Skeletal muscle cell (primary cell): ENCODE measurements around the gene ZNF107.
A peak's percentile ranks its signal among the peaks of the same experiment; 100 is the strongest.

ENCODE experiments used
- DNase-seq: peaks from one replicate; pipeline ENCODE4 v3.0.0-alpha.2; 2010; ENCODE audit warnings: low read depth
- H3K4me3 ChIP-seq: 2 replicates; pipeline ENCODE4 v1.5.1; 2011; ENCODE audit warnings: low read depth, mild to moderate bottlenecking, control low read depth, low read length, moderate library complexity

The ZNF107 gene

DNA sequence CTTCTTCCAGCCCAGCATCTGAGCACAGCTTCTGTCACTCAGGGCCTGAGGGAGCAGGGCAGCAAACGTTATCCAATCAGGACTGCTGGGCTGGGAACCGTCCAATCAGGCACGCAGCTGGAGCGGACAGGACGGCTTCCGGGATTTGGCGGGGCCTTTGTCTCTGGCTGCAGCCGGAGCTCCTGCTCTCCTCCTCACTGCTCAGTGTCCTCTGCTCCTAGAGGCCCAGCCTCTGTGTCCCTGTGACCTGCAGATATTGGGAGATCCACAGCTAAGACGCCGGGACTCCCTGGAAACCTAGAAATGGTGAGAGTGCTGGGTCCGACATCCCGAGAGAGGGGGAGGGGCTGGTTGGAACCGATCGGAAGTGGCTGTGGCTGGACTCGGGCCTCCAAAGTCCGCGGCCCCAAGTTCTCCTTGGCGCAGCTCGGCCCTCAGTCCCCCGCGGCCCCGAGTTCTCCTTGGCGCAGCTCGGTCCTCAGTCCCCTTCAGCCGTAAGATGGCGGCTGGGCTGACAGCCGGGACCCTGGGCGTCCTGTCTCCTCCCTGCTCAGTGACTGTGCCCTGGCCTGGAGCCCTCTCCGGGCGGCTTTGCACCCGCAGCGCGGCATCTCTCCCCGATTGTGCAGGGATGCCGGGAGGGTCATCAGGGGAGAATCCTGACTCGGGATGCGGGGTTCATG is at the start of gene ZNF107:
Gene ZNF107 (plus strand): TSS at position 154 of the 683 bp plus-strand sequence. CDS start 150 bp downstream, at position 304.
- DNase-seq, result peak; percentile 80
- H3K4me3 ChIP-seq, result peak within 1 kb of the TSS; percentile 84

DNA sequence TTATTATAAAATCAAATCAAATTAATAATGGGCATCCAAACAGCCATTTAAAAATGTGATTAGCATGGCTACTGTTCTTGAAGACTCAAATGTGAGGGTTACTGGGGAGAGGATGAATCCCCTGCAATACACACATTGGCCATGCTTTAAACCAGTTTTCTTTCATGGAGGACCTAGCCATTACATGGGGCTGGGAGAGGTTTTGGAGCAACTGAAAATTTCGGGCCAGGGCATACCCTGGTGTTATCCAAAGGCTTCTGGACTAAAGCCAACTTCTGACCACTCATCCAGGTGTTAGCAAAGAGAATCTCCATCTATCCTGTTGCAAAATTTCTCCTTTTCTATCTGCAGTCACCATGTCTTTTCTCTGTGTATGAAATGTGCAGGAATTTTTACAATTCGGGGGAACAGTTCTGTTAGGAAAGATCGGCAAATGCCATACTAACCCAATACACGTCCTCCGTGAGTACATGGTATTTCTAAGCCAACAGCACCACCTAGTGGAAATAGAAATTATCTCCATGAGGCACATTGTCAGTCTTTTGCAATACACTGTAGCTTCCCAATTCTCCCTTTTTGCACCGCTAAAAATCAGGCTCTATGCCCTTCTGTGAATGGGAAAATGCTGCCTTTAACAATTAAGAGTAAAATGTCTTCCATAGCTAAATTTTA is 47.0 kb upstream of the ZNF107 start:
- no peak overlapping the region for H3K4me3 ChIP-seq
- peak; percentile 5 for DNase-seq

DNA sequence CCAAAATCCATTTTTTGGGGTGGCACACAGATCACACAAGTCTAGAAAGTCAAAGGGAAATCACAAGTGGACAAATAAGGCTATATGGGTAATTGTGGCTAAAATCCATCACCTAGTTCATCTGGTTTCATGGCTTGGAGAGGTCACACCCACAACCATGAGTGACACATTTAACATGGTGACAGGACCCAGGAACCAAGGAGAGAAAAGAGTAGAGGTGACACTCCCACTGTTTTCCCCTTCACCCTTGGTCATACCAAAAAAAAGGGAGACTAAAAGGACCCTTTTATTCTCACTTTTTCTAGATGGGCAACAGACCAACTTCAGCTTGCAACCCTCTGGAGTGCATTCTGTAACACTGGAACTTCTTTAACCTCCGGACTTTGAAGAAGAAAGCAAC is 46.2 kb upstream of the ZNF107 start:
- no peak for DNase-seq
- no peak overlapping the region for H3K4me3 ChIP-seq

DNA sequence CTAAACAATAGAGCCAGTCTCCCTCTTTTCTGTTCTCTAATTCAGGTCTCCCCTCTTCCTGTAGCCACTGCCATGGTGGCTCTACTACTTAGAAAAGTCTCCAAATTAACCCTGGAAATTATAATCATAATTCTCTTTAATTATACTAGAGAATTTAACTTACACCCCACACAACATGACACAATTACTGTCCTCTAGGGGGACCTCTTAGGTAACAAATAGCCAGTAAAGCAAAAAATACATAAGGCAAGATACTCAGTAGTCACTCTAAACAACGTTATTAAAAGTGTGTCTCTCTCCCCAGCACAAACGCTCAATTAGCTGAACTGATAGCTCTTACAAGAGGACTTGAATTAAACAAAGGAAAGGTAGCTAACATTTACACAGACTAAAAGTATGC is 44.3 kb upstream of the ZNF107 start:
- H3K4me3 ChIP-seq, result no peak overlapping the region
- DNase-seq, result no peak

DNA sequence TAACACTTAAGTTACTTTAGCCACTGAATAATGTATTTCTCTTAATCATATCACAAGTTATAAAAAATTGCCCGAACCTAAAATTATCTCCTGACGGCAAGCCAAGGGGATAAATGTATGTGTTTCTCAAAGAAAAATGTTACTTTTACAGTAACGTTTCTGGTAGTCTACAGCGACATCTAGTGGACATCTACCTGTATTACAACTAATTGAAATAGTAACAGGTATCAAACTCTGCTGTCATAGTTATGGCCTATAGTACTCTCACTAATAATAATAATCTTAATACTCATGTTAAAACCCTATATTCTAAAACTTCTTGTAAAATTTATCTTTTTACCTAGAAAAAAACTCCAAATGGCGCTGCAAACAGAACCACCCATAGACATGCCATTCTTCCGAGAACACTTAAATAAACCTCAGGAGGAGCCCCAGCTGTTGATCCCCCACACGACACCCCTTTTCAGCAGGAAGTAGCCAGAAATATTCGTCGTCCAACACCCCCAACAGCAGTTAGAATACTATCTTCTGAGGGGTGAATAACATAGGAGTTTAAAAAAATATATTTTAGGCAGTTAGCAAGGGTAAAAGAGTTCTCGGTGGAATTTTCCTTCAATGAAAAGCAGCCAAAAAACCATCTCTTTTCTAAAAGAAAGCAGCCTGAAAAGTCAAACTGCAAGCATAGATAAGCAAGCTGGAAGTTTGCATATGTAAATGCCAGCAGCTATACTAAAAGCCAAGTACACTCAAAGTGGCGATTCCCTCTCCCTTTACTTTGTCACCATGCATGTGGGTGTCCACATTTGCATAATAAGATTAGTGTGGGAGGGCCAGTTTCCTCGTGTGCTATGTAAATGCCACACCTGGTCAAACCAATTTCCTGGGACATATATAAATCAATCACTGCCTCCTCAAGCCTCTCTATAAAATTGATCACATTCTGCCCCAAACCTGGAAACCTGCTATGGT is 40.5 kb upstream of the ZNF107 start:
- no peak for DNase-seq
- H3K4me3 ChIP-seq, result no peak overlapping the region

DNA sequence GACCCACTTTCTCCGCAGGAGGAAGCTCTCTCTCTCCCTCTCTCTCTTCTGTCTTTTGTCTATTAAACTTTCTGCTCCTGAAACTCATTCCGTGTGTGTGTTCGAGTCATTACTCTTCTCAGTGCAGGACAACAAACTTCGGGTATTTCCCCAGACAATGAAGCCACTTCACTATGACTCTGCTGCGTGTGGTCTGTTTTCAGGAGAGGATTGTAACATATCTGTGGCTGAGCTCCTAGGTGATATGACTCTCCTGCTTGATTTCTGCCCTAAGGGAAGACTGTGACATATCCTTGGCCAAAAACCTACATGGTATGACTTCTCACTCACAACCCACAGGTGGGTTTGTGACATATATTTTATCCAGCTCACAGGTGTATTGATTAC is 39.9 kb upstream of the ZNF107 start:
- H3K4me3 ChIP-seq, result no peak overlapping the region
- DNase-seq, result no peak

DNA sequence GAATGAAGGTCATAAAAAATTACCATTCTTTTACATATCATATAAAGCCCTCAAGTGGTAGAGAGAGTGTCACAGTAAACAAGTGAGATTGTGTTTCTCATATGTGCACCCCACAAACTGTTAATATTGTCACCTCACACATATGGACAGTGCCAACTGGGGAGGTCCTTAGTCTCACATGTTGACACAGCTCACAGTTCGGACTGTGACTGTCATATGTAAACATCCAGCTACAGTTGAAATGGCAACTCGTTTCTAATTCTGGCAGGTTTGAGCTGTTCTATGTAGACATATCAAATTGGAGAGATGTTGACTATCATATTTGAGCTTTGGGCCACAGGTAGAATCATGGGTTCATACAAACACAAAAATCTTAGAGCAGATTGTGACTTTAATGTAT is 39.4 kb upstream of the ZNF107 start:
- no peak overlapping the region for H3K4me3 ChIP-seq
- DNase-seq, result no peak

DNA sequence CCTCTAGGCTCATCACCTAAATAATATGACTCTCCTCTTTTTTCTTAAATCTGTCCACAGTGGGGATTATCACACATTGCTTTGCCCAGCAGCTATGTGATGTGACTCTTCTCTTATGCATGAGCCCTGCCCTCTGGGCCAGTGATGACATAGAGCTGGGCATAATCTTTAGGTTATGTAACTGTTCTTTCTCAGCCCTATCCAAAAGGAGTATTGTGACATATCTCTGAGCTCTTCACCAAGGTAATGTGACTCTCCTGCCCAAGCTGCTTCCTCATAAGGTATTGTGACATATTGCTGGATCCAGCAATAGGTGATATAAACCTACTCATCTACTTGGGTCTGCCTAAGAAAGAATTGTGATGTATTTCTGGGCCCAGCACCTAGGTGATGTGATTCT is 37.7 kb upstream of the ZNF107 start:
- H3K4me3 ChIP-seq, result no peak overlapping the region
- DNase-seq, result no peak

DNA sequence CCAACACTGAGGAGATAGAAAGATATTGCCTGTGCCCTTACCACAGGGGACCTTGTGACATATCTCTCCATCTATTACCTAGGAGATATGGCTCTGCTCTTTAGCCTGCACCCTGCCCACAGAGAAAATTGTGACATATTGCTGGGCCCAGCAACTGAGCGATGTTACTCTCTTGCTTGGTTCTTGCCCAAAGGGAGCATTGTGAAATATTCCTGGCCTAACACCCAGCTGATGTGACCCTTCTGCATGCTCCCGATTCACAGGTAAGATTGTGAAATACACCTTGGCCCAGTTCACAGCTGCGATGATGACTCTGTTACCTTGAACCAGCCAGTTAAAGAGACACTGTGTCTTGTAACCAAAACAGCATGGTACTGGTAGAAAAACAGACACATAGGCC is 37.2 kb upstream of the ZNF107 start:
- no peak overlapping the region for H3K4me3 ChIP-seq
- DNase-seq, result no peak

DNA sequence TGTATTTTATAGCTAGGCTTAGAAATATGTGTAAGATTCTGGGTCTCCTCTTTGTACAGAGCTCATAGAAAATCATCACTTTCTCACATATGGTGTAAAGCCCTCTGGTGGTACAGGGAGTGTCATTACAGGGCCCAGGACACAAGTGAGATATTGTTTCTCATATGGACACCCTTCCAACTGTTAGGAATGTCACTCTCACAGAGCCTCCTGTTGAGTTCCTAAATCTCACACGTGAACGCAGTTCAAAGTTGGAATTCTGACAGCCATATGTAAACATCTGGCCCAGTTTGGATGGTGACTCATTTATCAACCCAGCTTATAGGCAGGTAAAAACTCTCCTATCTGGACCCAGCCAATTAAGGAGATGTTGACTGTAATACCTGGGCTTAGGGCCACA is 35.4 kb upstream of the ZNF107 start:
- DNase-seq, result no peak
- H3K4me3 ChIP-seq, result no peak overlapping the region

DNA sequence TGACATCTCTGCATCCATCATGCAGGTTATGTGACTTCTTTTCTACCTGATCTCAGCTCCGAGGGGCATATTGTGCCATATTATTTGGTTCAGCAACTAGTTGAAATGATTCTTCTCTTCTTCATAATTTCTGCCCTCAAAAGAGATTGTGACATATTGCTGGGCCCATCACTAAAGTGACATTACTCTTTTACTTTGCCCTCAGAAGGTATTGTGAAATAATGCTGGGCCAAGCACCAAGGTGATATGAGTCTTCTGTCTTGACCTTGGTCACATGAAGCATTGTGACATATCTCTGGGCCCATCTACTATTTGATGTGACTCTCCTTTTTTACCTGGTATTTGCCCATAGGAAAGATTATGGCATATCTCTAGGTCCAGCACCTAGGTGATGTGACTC is 33.9 kb upstream of the ZNF107 start:
- no peak overlapping the region for H3K4me3 ChIP-seq
- no peak for DNase-seq

DNA sequence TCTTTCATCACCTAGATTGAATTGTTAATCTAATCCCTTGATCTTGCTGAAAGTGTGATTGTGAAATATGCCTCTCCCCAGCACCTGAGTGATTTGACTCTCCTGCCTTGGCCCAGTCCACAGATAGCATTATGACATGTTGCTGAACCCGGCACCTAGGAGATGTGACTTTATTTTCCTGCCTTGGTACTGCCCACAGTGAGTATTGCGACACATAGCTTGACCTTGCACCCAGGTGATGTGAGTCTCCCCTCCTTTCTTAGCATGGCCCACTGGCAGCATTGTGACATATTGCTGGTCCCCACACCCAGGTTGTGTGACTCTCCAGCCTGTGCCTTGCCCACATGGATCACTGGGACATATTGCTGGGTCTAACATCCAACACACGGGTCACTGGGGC is 32.5 kb upstream of the ZNF107 start:
- H3K4me3 ChIP-seq, result no peak overlapping the region
- no peak for DNase-seq

DNA sequence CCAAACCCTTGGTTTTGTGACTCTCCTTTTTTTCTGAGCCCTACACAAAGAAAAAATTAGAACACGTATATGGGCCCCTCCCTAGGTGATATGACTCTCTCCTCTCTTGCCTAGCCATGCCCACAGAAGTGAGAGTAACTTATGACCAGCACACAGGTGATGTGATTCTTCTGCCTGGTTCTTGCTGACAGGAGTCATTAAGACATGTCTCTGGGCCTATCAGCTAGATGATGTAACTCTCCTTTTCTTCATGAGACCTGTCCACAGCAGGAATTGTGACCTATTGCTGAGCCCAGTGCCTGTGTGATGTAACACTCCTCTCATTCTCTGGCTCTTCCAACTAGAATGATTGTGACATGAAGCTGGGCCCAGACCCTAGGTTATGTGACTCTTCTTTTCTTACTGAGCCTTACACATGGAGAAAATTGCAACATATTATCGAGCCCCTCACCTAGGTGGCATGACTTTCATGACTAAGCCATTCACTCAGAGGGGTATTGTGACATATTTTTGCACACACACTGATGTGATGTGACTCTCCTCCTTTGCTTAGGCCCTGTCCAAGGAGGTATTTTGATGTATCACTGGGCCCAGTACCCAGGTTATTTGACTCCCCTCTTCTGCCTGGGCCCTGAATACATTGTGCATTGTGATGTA is 31.4 kb upstream of the ZNF107 start:
- H3K4me3 ChIP-seq, result no peak overlapping the region
- no peak for DNase-seq

DNA sequence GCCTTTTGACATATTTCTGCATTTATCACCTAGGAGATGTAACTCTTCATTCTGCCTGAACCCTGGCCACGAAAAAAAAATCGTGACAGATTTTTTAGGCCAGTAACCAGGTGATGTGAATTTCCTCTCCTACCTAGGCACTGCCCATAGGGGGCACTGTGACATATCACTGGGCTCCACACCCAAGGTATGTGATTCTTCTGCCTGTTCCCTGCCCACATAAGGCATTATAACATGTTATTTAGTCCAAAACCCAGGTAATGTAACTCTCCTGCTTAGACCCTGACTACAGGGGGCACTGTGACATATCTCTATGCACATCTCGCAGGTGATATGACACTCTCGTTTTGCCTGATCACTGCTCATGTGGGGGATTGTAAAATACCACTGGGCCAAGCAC is 29.5 kb upstream of the ZNF107 start:
- no peak overlapping the region for H3K4me3 ChIP-seq
- no peak for DNase-seq

DNA sequence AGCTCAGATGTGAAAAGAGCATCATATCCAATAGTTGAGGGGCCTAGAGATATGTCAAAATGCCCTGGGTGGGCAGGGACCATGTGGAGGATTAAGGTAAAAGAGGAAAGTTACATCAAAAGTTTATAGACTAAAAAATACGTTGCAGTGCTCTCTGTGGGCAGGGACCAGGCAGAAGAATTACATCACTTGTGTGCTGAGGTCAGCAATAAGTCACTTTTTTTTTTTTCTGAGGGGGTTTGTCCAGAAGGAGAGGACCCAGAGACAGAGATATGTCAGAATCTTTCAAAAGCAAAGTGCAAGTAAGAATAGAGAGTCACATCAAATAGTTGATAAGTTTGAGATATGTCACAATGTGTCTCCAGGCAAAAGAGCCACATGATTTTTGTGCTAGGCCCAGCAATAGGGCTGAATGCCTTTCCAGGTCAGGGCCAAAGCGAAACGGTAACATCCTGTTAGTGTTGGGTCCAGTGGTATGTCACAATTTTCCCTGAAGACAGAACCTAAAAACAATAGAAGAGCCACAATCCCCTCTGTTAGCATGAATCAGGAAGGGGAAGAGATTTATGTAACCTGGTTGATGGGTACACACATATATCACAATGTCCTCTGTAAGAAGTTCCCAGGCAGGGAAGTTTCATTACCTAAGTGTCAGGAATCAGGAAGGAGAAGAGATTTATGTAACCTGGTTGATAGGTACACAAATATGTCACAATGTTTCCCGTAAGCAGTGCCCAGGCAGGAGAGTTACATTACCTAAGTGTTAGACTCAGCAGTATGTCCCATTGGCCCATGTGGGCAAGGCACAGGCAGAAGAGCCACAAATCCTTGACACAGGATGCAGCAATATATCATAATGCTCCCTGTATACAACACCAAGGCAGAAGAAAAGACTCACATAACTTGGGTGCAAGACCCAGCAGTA is 28.1 kb upstream of the ZNF107 start:
- no peak overlapping the region for H3K4me3 ChIP-seq
- DNase-seq, result no peak

DNA sequence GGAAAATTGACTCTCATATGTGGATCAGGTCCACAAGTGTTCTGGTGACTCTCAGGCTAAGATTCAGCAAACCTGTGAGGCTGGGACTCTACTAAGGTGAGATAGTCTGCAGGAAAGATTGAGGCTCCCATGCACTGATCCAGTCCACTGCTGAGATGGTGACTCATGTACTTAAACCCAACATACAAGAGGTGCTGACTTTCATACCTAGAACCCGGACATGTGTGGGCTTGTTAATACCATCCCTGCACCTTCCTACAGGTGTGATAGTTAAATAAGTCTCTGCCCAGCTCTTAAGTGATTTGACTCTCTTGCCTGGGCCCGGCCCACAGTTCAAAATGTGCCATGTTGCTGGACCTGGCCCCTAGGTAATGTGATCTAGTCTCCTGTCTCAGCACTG is 27.1 kb upstream of the ZNF107 start:
- no peak for DNase-seq
- no peak overlapping the region for H3K4me3 ChIP-seq

DNA sequence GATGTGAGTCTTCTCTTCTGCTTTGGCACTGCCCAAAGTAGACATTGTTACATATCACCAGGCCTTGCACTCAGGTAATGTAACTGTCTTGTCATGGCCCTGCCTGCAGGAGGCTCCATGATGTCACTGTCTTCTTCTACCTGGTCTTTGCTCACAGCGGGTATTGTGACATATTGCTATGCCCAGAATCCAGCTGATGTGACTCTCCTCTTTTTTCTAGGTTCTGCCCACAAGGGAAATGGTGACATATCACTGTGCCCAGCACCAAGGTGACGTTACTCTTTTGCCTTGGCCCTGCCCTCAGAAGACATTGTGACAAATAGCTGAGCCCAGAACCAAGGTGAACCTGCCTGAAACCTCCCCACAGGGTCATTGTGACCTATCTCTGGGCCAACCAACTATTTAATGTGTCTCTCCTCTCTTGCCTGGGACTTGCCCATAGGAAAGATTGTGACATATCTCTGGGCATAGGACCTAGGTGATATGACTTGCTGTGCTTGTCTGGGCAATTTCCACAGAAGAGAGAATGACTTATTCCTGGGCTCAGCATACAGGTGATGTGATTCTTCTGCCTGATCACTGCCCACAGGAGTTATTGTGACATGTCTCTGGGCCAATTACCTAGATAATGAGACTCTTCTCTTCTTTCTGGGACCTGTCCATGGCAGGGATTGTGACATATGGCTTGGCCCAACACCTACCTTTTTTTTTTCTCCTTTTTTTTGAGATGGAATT is 26.5 kb upstream of the ZNF107 start:
- DNase-seq, result no peak
- H3K4me3 ChIP-seq, result no peak overlapping the region

DNA sequence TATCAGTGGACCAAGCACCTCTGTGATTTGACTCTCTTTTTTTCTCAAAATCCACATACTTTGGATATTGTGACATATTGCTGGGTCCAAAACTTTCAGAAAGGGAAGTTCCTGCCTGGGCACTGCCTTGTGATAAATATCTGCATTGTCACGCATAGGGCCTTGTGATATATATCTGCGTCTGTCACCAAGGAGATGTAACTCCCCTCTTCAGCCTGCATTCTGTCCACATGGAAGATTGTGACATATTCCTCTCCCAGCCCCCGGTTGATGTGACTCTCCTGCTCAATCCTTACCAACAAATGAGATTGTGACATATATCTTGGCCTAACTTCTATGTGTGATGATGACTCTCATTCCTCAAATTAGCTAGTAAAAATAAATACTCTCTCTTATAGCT is 25.4 kb upstream of the ZNF107 start:
- no peak for DNase-seq
- H3K4me3 ChIP-seq, result no peak overlapping the region
